BJ (cell line): ENCODE results near the gene ALK. TPM values are rescaled to one million over a fixed set of nuclear protein-coding genes. Genes with fewer than 3 reads are reported as not detected.

Experiments used
- CTCF ChIA-PET: fragments of 350-600 bp; formaldehyde crosslinking; extraction: SDS; loops from one replicate; lab custom pipeline; 2021; ENCODE audit warnings: antibody characterized with exemption, inconsistent platforms; lab: Yijun Ruan, JAX
- POLR2A ChIA-PET: fragments of 300-600 bp; sonication (Branson Sonifier 250); formaldehyde crosslinking; extraction: SDS; loops from one replicate; lab custom pipeline; 2021; ENCODE audit warnings: antibody characterized with exemption; lab: Charles Lee
- DNase-seq: peaks from one replicate; pipeline ENCODE4 v3.0.0-alpha.2; 2011; ENCODE audit warnings: low read depth
- H3K27me3 ChIP-seq: 2 replicates; pipeline ENCODE4 v1.6.0; 2011; ENCODE audit warnings: low read length; ENCODE audit not compliant: control insufficient read depth, insufficient read depth
- H3K36me3 ChIP-seq: 2 replicates; pipeline ENCODE4 v1.5.1; 2011; ENCODE audit warnings: low read length; ENCODE audit not compliant: control insufficient read depth, insufficient read depth
- H3K4me3 ChIP-seq: 2 replicates; pipeline ENCODE4 v1.5.1; 2011; ENCODE audit warnings: low read depth, mild to moderate bottlenecking, control low read depth, low read length
- CTCF ChIP-seq: IDR thresholded peaks from 2 replicates; pipeline ENCODE4 v1.5.1; 2011; ENCODE audit warnings: low read depth, mild to moderate bottlenecking, control low read depth, inconsistent platforms, low read length, moderate library complexity; ENCODE audit not compliant: insufficient read depth
- polyA plus RNA-seq: library from polyadenylated mRNA; depleted of rRNA; stranded (reverse); fragments of >200 nt; gene quantifications from 2 replicates; pipeline ENCODE4 v1.2.3, GENCODE V29; 2011

Gene ALK
- polyA plus RNA-seq, 1 experiment, result not detected

- DNase-seq, result no peak
- no peaks in the 10 kb centered on the region for H3K27me3 ChIP-seq
- POLR2A ChIA-PET, result no interaction called here
- no peaks in the 10 kb centered on the region for H3K36me3 ChIP-seq
- TF ChIP-seq CTCF, result no peak
- no peak overlapping the region for H3K4me3 ChIP-seq
- CTCF ChIA-PET, result no interaction called here
These were observed 31.6 kb upstream of the ALK start for GRCh38 chr2:29952973-29953372.

- Histone ChIP-seq H3K27me3 (no peaks in the 10 kb centered on the region), H3K36me3 (no peaks in the 10 kb centered on the region), H3K4me3 (no peak overlapping the region)
- POLR2A ChIA-PET, result no interaction called here
- DNase-seq, result no peak
- CTCF ChIA-PET, result no interaction called here
- no peak for TF ChIP-seq CTCF
These were observed 30.2 kb upstream of the ALK start for GRCh38 chr2:29951576-29951975.

GRCh38 chr2:29950481-29950880, 29.1 kb upstream of the ALK start:
- CTCF ChIA-PET, result no interaction called here
- POLR2A ChIA-PET, result no interaction called here
- TF ChIP-seq CTCF, result no peak

GRCh38 chr2:29949042-29949441, 27.7 kb upstream of the ALK start:
- Histone ChIP-seq H3K27me3 (no peaks in the 10 kb centered on the region), H3K4me3 (no peak overlapping the region), H3K36me3 (no peaks in the 10 kb centered on the region)
- TF ChIP-seq CTCF, result no peak
- POLR2A ChIA-PET, result no interaction called here
- CTCF ChIA-PET, result interaction anchor here (0.6 kb wide), 1 partner anchor 26 kb away, joined by 4 read pairs; no protein-coding TSS in a partner anchor
- DNase-seq, result no peak

More at GRCh38 chr2:29950481-29950880, 29.1 kb upstream of the ALK start:
- no peaks in the 10 kb centered on the region for H3K27me3 ChIP-seq
- H3K36me3 ChIP-seq, result no peaks in the 10 kb centered on the region
- no peak overlapping the region for H3K4me3 ChIP-seq
- DNase-seq, result no peak

- no peak for DNase-seq
- POLR2A ChIA-PET, result no interaction called here
- CTCF ChIA-PET, result interaction anchor here (0.6 kb wide), 1 partner anchor 15 kb away, joined by 3 read pairs; no protein-coding TSS in a partner anchor
- Histone ChIP-seq H3K4me3 (no peak overlapping the region), H3K27me3 (no peaks in the 10 kb centered on the region), H3K36me3 (no peaks in the 10 kb centered on the region)
- no peak for TF ChIP-seq CTCF
These were observed 25.1 kb upstream of the ALK start for GRCh38 chr2:29946505-29946904.
